ENCODE data around the gene NUTF2. TPM values are rescaled to one million over a fixed set of nuclear protein-coding genes. Genes with fewer than 3 reads are reported as not detected.

The NUTF2 gene
- total and polyA plus RNA-seq, 2 of the 8 experiments (the other 6 are each of a cell fraction or from before 2014, with no cell fraction given): 219 to 377 TPM

- no peak overlapping the region for H2BK20ac ChIP-seq (ENCODE audit: low read length)
- no peak overlapping the region for H4K5ac ChIP-seq (ENCODE audit: insufficient read length, low read depth, low read length)
- no peak overlapping the region for H3K23ac ChIP-seq (ENCODE audit: insufficient read length)
- H2BK120ac ChIP-seq (replicated peaks; ENCODE audit: low read depth, low read length): no peak overlapping the region
- peak overlapping the region; percentile 39; the same call in 1 of the 2 replicates for H2BK12ac ChIP-seq (ENCODE audit: low read depth, low read length)
- H3K36me3 ChIP-seq (ENCODE audit: control insufficient read depth in 2 of 4, insufficient read depth in 4 of 4, low read length in 3 of 4): peaks cover 8 to 38% (median 12%) of the 10 kb centered on the region in 4 experiments; a peak in 6 of 8 replicates
- no peak overlapping the region; the same call in 1 of the 2 replicates for H2BK5ac ChIP-seq (ENCODE audit: low read depth, low read length)
- ChIA-PET POLR2A (ENCODE audit: partially characterized antibody) (interaction anchor here (0.7 to 7.0 kb wide), 7 partner anchors 9 to 72 kb away, joined by 3 to 100 read pairs (median 6); partner anchors contain the start of genes CENPT, EDC4 and NUTF2), CTCF (ENCODE audit: partially characterized antibody) (interaction anchor here (0.5 to 12.2 kb wide), 17 partner anchors 9 to 384 kb away, joined by 3 to 123 read pairs (median 5); partner anchors contain the start of genes CENPT, NRN1L and NUTF2)
- H3K23me2 ChIP-seq (ENCODE audit: low read depth, low read length): no peaks in the 10 kb centered on the region
- no peak overlapping the region for H3K4ac ChIP-seq (replicated peaks; ENCODE audit: insufficient read length, low read depth, low read length)
- H3K79me2 ChIP-seq (ENCODE audit: control insufficient read depth in 1 of 2, insufficient read depth in 2 of 2, low read length in 2 of 2): peaks cover 15 to 59% of the 10 kb centered on the region in 2 experiments
- H3K4me1 ChIP-seq (replicated peaks in 1 of 4; ENCODE audit: control insufficient read depth in 3 of 4, insufficient read depth in 4 of 4, low read length in 3 of 4): peaks cover 0 to 10% (median 4%) of the 10 kb centered on the region in 4 experiments; a peak in 5 of 7 replicates
- H4K8ac ChIP-seq (ENCODE audit: extremely low read depth, insufficient read depth, low read length): no peak overlapping the region
- no peak overlapping the region for H2AK5ac ChIP-seq (ENCODE audit: low read depth, low read length)
- H3K79me1 ChIP-seq (ENCODE audit: low read depth, low read length): peaks cover 41% of the 10 kb centered on the region
- H3K56ac ChIP-seq (replicated peaks; ENCODE audit: insufficient read length, low read depth, low read length): no peak overlapping the region
- H3K27ac ChIP-seq (ENCODE audit: low read depth, low read length): no peak overlapping the region
- FAIRE-seq (no peak), DNase-seq (ENCODE audit: low read depth in 1 of 2, low spot score in 2 of 2) (no peak)
- H3K9ac ChIP-seq (replicated peaks in 1 of 4; ENCODE audit: extremely low read depth in 1 of 4, low read depth in 3 of 4, low read length in 3 of 4): peak overlapping the region in 1 of 4 experiments; percentile 35; a peak in 1 of 7 replicates
- no peak overlapping the region for H3K4me2 ChIP-seq (ENCODE audit: insufficient read depth in 1 of 2, low read depth in 2 of 2, low read length in 2 of 2)
- no peaks in the 10 kb centered on the region for H3K9me3 ChIP-seq (ENCODE audit: insufficient read depth in 2 of 2, low read depth in 1 of 2, low read length in 1 of 2)
- no peak overlapping the region for H3K18ac ChIP-seq (ENCODE audit: extremely low read depth, low read length)
- H4K91ac ChIP-seq (replicated peaks; ENCODE audit: insufficient read length, low read length): no peak overlapping the region
- H3K27me3 ChIP-seq (replicated peaks in 1 of 4; ENCODE audit: control insufficient read depth in 3 of 4, extremely low read depth in 1 of 4, insufficient read depth in 3 of 4, low read length in 3 of 4): no peaks in the 10 kb centered on the region
- H3K4me3 ChIP-seq (ENCODE audit: extremely low read depth in 1 of 4, insufficient read depth in 2 of 4, low read depth in 3 of 4, low read length in 4 of 4): no peak overlapping the region
- no peak overlapping the region for H2AFZ ChIP-seq (ENCODE audit: low read length)
- no peak overlapping the region for H3K14ac ChIP-seq (ENCODE audit: insufficient read length)
- H4K20me1 ChIP-seq (replicated peaks in 1 of 2; ENCODE audit: control insufficient read depth in 1 of 2, insufficient read depth in 2 of 2, low read length in 2 of 2): peaks cover 25 to 44% of the 10 kb centered on the region in 2 experiments
- no peak overlapping the region for H2BK15ac ChIP-seq (ENCODE audit: low read length)
- WGBS, 2 experiments (ENCODE audit: extremely low coverage in 1 of 2, insufficient coverage in 1 of 2, insufficient read length in 1 of 2, insufficient replicate concordance in 2 of 2, low coverage in 1 of 2, low lambda C conversion rate in 2 of 2, missing lambda C conversion rate in 1 of 2): 88% methylated on average over 11 of the region's 11 CpGs; no CpG with 5 or more reads in 1 of the 2 experiments
- no peak for TF ChIP-seq MAFK (IDR thresholded peaks at IDR 0.05; ENCODE audit: low read depth, low read length)
- no peak for TF ChIP-seq ASH2L (IDR thresholded peaks at IDR 0.05; ENCODE audit: low read length)
- TF ChIP-seq YY1 (IDR thresholded peaks at IDR 0.05; ENCODE audit: low read depth, low read length): no peak
- TF ChIP-seq SIX5 (IDR thresholded peaks at IDR 0.05; ENCODE audit: low read depth, low read length): no peak
- no peak for TF ChIP-seq TBP (IDR thresholded peaks at IDR 0.05; ENCODE audit: low read depth, low read length)
- no peak for TF ChIP-seq NRF1 (IDR thresholded peaks at IDR 0.05; ENCODE audit: low read depth, low read length)
- no peak for TF ChIP-seq CTBP2 (IDR thresholded peaks at IDR 0.05; ENCODE audit: borderline replicate concordance, insufficient read depth, insufficient read length, low read length)
- TF ChIP-seq FOSL1 (IDR thresholded peaks at IDR 0.05; ENCODE audit: insufficient read depth, low read depth, low read length): no peak
- TF ChIP-seq CHD1 (IDR thresholded peaks at IDR 0.05; ENCODE audit: low read depth, low read length): no peak
- no peak for TF ChIP-seq RXRA (IDR thresholded peaks at IDR 0.05; ENCODE audit: insufficient read depth, low read depth, low read length)
- TF ChIP-seq NANOG (IDR thresholded peaks at IDR 0.05; ENCODE audit: insufficient read depth, low read depth, low read length, poor library complexity, severe bottlenecking): no peak
These were observed 16.2 kb downstream of the NUTF2 start for GRCh38 chr16:67862623-67863583.
